Vagina (tissue), 2 donors: ENCODE measurements around the gene YPEL3.

ENCODE experiments used
- POLR2A ChIP-seq, 2 donors: fragments of 450-650 bp; IDR thresholded peaks; one replicate each; pipeline ENCODE4 v1.6.1; 2017; ENCODE audit warnings: antibody characterized with exemption in 2 of 2, mild to moderate bottlenecking in 2 of 2, moderate library complexity in 2 of 2
- POLR2AphosphoS5 ChIP-seq, 2 donors: sonication (generic); formaldehyde crosslinking; IDR thresholded peaks; one replicate each; pipeline ENCODE4 v1.9.0; 2017; ENCODE audit warnings: antibody characterized with exemption in 2 of 2, mild to moderate bottlenecking in 2 of 2, low read depth in 1 of 2; ENCODE audit not compliant: insufficient read depth in 1 of 2
- TF ChIP-seq, protein P1 (sequence below), 3 experiments: fragments of 450-650 bp in 2 of 3; fragments of 200-600 bp in 1 of 3; sonication (generic) in 1 of 3; IDR thresholded peaks; one replicate each; pipeline ENCODE4 v1.5.1; 2017 to 2019; ENCODE audit warnings: antibody characterized with exemption in 3 of 3, mild to moderate bottlenecking in 2 of 3, moderate library complexity in 2 of 3

GRCh38 chr16:30046588-30046987 lies 49.4 kb downstream of the YPEL3 start:
- TF ChIP-seq POLR2AphosphoS5 (IDR thresholded peaks at IDR 0.05; ENCODE audit: insufficient read depth in 1 of 2, low read depth in 1 of 2) (no peak), POLR2A (IDR thresholded peaks at IDR 0.05) (no peak)
- TF ChIP-seq, protein P1, sequence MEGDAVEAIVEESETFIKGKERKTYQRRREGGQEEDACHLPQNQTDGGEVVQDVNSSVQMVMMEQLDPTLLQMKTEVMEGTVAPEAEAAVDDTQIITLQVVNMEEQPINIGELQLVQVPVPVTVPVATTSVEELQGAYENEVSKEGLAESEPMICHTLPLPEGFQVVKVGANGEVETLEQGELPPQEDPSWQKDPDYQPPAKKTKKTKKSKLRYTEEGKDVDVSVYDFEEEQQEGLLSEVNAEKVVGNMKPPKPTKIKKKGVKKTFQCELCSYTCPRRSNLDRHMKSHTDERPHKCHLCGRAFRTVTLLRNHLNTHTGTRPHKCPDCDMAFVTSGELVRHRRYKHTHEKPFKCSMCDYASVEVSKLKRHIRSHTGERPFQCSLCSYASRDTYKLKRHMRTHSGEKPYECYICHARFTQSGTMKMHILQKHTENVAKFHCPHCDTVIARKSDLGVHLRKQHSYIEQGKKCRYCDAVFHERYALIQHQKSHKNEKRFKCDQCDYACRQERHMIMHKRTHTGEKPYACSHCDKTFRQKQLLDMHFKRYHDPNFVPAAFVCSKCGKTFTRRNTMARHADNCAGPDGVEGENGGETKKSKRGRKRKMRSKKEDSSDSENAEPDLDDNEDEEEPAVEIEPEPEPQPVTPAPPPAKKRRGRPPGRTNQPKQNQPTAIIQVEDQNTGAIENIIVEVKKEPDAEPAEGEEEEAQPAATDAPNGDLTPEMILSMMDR (IDR thresholded peaks at IDR 0.05), result no peak
